ENCODE measurements around the gene PNPLA4. TPM values are rescaled to one million over a fixed set of nuclear protein-coding genes. Genes with fewer than 3 reads are reported as not detected.

Gene PNPLA4
- total RNA-seq, 1 experiment from 2014 or later, result 15.5 TPM

GRCh38 chrX:7904562-7904961 lies 22.7 kb downstream of the PNPLA4 start (continued):
- no peak for TF ChIP-seq TCF7L2 (IDR thresholded peaks at IDR 0.05; ENCODE audit: borderline replicate concordance, extremely low read depth, insufficient read depth, insufficient read length)
- no peak for TF ChIP-seq FOSL1 (IDR thresholded peaks at IDR 0.05; ENCODE audit: low read depth)
- no peak for TF ChIP-seq ZNF274 (IDR thresholded peaks at IDR 0.05; ENCODE audit: low read depth, low read length)
- no peak for TF ChIP-seq EGR1 (IDR thresholded peaks at IDR 0.05; ENCODE audit: low read depth)
- no peak for TF ChIP-seq JUND (IDR thresholded peaks at IDR 0.05)
- no peak for TF ChIP-seq POLR2AphosphoS5 (IDR thresholded peaks at IDR 0.05; ENCODE audit: low read depth, low read length)
- TF ChIP-seq ZFX (IDR thresholded peaks at IDR 0.05), result no peak
- no peak for TF ChIP-seq ELF1 (IDR thresholded peaks at IDR 0.05; ENCODE audit: borderline replicate concordance, low read depth)
- TF ChIP-seq REST (IDR thresholded peaks at IDR 0.05; ENCODE audit: low read depth), result no peak

- Histone ChIP-seq H3K27ac (ENCODE audit: low read depth, low read length) (no peak overlapping the region), H3K9me2 (ENCODE audit: insufficient read depth) (no peaks in the 10 kb centered on the region), H3K4me1 (ENCODE audit: control insufficient read depth in 1 of 2, insufficient read depth in 2 of 2, low read length in 2 of 2) (no peaks in the 10 kb centered on the region), H3K4me3 (replicated peaks in 1 of 2; ENCODE audit: low read depth in 1 of 2, low read length in 2 of 2) (no peak overlapping the region), H4K20me1 (ENCODE audit: insufficient read depth) (no peaks in the 10 kb centered on the region), H3K9ac (ENCODE audit: low read length) (no peak overlapping the region), H3K9me3 (ENCODE audit: control insufficient read depth in 1 of 2, insufficient read depth in 1 of 2, low read depth in 1 of 2, low read length in 2 of 2) (no peaks in the 10 kb centered on the region), H2AFZ (ENCODE audit: low read depth, low read length, poor library complexity, severe bottlenecking) (no peak overlapping the region), H3K27me3 (ENCODE audit: insufficient read depth, low read length) (no peaks in the 10 kb centered on the region), H3K36me3 (ENCODE audit: control insufficient read depth in 1 of 2, insufficient read depth in 2 of 2, low read length in 2 of 2) (no peaks in the 10 kb centered on the region), H3K79me2 (ENCODE audit: insufficient read depth, low read length) (no peaks in the 10 kb centered on the region), H3K4me2 (ENCODE audit: low read length) (no peak overlapping the region)
- POLR2A ChIA-PET, result no interaction called here
- intact Hi-C loops (cut with micrococcal nuclease), result no loop called here
- TF ChIP-seq SRF (IDR thresholded peaks at IDR 0.05; ENCODE audit: low read depth) (no peak), ZFX (IDR thresholded peaks at IDR 0.05) (no peak), ELF1 (IDR thresholded peaks at IDR 0.05; ENCODE audit: borderline replicate concordance, low read depth) (no peak), JUND (IDR thresholded peaks at IDR 0.05) (no peak), CEBPB (IDR thresholded peaks at IDR 0.05; ENCODE audit: low read depth) (no peak), EGR1 (IDR thresholded peaks at IDR 0.05; ENCODE audit: low read depth) (no peak), ATF3 (IDR thresholded peaks at IDR 0.05) (no peak), SP1 (IDR thresholded peaks at IDR 0.05; ENCODE audit: low read depth) (no peak), EZH2phosphoT487 (IDR thresholded peaks at IDR 0.05; ENCODE audit: borderline replicate concordance) (no peak), TCF7L2 (IDR thresholded peaks at IDR 0.05; ENCODE audit: borderline replicate concordance, extremely low read depth, insufficient read depth, insufficient read length) (no peak), EZH2 (IDR thresholded peaks at IDR 0.05) (no peak), YY1 (IDR thresholded peaks at IDR 0.05; ENCODE audit: extremely low read depth, insufficient replicate concordance, low read depth, low read length) (no peak), MAX (IDR thresholded peaks at IDR 0.05) (no peak)
- BruUV-seq (replicated peaks), result no TSS peak
- CTCF ChIA-PET, result no interaction called here
- RAD21 ChIA-PET (ENCODE audit: low non-redundant PET in 1 of 2, low total read pairs in 2 of 2, uncharacterized antibody in 2 of 2, unreplicated experiment in 2 of 2), result no interaction called here
- DNase-seq (ENCODE audit: low read depth, low spot score) (no peak), ATAC-seq (no peak)
These were observed 35.3 kb downstream of the PNPLA4 start for GRCh38 chrX:7891928-7892327.

All from HCT116 (cell line).